Measurements from ENCODE around the gene KCNH1. TPM values are rescaled to one million over a fixed set of nuclear protein-coding genes. Genes with fewer than 3 reads are reported as not detected.

KCNH1 gene
- total and polyA plus RNA-seq, 5 donors, result 0.02 TPM; not detected in 4

DNA sequence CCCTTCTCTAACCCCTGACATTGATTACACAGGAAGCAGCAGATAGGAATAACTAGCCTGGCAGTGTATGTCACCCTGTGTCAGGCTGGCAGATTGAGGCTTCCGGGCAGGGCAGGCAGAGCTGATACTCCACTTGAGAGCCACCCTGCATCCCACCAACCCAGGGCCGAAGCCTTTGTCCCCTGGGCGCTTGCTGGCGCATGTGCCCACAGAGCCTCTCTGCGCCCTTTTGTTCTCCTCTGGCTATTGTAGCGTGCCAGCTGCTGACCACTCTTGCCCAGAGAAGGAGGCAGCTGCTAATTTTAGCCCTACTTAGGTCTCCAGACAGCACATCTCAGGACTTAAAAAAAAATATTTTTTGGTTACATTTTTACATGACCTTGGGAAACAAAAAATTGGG lies 500.3 kb downstream of the KCNH1 start:
- Histone ChIP-seq H3K27me3 (ENCODE audit: control insufficient read depth, insufficient read depth) (no peaks in the 10 kb centered on the region), H3K9me3 (ENCODE audit: control insufficient read depth, low read length) (no peaks in the 10 kb centered on the region), H3K27ac (ENCODE audit: low read length) (peak overlapping the region; percentile 9), H3K4me1 (ENCODE audit: control insufficient read depth, insufficient read depth, low read length) (peaks cover 6% of the 10 kb centered on the region), H3K4me3 (ENCODE audit: low read length) (no peak overlapping the region)
- DNase-seq (peak in 2 of 3 donors; percentile 44 to 46), ATAC-seq (peak; percentile 61 to 66)
- intact Hi-C loops (cut with DNase I), result no loop called here
- WGBS, result 57% methylated on average over 6 of the region's 6 CpGs

DNA sequence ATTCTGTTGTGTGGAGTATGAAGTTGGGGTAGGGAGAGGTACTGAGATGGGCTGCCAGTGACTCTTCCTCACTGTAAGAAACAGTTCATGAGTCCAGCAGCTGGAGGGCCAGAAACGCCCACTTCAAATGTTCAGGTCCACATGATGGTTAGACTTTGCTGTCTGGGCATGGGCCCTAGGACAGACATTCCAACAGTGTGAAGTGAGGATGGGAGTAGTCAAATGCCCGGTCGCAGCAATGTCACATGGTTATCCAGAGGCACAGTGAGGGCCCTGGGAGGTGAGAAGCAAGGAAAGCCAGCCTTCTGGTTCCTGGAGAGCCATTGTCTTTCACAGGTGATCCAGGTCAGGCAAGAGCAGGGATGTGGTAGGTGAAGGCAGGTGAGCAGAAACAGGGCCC lies 500.8 kb downstream of the KCNH1 start:
- intact Hi-C loops (cut with DNase I), result no loop called here
- Histone ChIP-seq H3K4me1 (ENCODE audit: control insufficient read depth, insufficient read depth, low read length) (peaks cover 6% of the 10 kb centered on the region), H3K4me3 (ENCODE audit: low read length) (no peak overlapping the region), H3K27ac (ENCODE audit: low read length) (peak overlapping the region; percentile 9), H3K27me3 (ENCODE audit: control insufficient read depth, insufficient read depth) (no peaks in the 10 kb centered on the region), H3K9me3 (ENCODE audit: control insufficient read depth, low read length) (no peaks in the 10 kb centered on the region)
- ATAC-seq (peak; percentile 19 to 27), DNase-seq (no peak)
- 75% methylated on average over 3 of the region's 3 CpGs for WGBS

DNA sequence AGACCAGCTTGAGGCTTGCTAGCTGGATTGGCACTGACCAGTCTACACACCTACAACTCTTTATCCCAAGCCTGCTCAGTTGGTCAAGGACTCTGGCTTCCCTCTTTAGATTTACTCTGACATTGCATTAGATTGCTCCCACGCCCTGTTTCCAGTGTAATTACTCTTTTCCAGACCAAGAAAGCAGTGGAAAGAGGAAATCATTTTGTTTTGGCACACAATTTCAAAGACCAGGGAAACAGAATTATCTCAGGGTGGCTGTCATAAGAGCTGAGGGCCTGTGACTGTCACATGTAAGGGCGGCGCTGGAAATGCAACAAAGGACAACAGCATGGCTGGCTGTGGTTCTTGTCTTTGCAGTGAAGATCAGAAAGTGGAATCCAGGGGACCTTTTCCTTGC lies 502.5 kb downstream of the KCNH1 start:
- Histone ChIP-seq H3K27me3 (ENCODE audit: control insufficient read depth, insufficient read depth) (no peaks in the 10 kb centered on the region), H3K27ac (ENCODE audit: low read length) (peak overlapping the region; percentile 48), H3K4me3 (ENCODE audit: low read length) (no peak overlapping the region), H3K4me1 (ENCODE audit: control insufficient read depth, insufficient read depth, low read length) (peaks cover 6% of the 10 kb centered on the region), H3K9me3 (ENCODE audit: control insufficient read depth, low read length) (no peaks in the 10 kb centered on the region)
- intact Hi-C loops (cut with DNase I), result no loop called here
- DNase-seq, result no peak
- 66% methylated on average over 3 of the region's 3 CpGs for WGBS
- peak; percentile 20 to 57 for ATAC-seq

DNA sequence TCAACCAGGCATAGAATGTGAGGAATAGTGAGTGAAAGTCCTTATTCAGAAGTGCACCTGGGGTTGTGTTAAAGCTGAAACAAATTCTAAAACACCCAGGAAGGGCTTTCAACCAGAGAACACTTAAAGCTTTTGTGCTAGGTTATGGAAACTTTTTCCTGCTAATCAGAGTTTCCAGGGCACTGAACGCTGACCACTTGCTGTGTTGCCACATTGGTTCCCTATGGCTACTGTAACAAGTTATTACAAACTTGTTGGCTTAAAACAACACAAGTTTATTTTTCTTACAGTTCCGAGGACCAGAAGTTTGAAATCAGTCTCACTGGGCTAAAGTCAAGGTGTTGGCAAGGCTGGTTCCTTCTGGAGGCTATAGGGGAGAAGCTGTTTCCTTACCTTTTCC lies 504.7 kb downstream of the KCNH1 start:
- Histone ChIP-seq H3K9me3 (ENCODE audit: control insufficient read depth, low read length) (no peaks in the 10 kb centered on the region), H3K4me1 (ENCODE audit: control insufficient read depth, insufficient read depth, low read length) (peaks cover 6% of the 10 kb centered on the region), H3K4me3 (ENCODE audit: low read length) (no peak overlapping the region), H3K27ac (ENCODE audit: low read length) (no peak overlapping the region), H3K27me3 (ENCODE audit: control insufficient read depth, insufficient read depth) (no peaks in the 10 kb centered on the region)
- ATAC-seq, result no peak
- DNase-seq, result no peak
- intact Hi-C loops (cut with DNase I), result no loop called here
- WGBS, result 91% methylated on average over 2 of the region's 2 CpGs

DNA sequence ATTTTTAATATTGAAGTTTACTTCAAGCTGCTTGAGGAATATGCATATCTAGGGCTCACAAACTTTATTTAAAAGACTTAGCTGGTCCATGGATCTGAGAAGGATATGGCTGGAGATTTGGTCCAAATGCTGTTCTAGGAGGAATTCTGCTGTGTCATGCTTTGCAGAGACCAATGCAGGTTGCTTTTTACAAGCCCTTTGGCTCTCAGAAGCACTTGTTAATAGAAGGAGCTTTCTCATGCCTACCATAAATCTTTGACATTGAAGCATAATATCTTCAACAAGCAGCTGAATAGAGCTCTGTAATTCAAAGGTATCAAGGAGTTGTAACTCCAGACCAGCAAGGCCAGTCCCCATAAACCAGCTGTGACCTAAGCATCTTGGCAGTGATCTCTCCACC lies 506.2 kb downstream of the KCNH1 start:
- no peak overlapping the region for H3K4me3 ChIP-seq (ENCODE audit: low read length)
- ATAC-seq, result no peak
- intact Hi-C loops (cut with DNase I), result no loop called here

More for the DNA sequence above, 506.2 kb downstream of the KCNH1 start:
- no peaks in the 10 kb centered on the region for H3K9me3 ChIP-seq (ENCODE audit: control insufficient read depth, low read length)
- DNase-seq, result no peak
- no peaks in the 10 kb centered on the region for H3K4me1 ChIP-seq (ENCODE audit: control insufficient read depth, insufficient read depth, low read length)
- H3K27me3 ChIP-seq (ENCODE audit: control insufficient read depth, insufficient read depth), result no peaks in the 10 kb centered on the region
- no peak overlapping the region for H3K27ac ChIP-seq (ENCODE audit: low read length)

Other genes with a start within 250 kb of the KCNH1 start
- 10 to 100 TPM; 40.5 to 49.0 (median 44.0) TPM for gene RCOR3, start 125.2 kb upstream of the KCNH1 start, total RNA-seq
- gene RCOR3, start 125.2 kb upstream of the KCNH1 start, polyA plus RNA-seq, result 21.9 TPM
- gene TRAF5, start 192.7 kb upstream of the KCNH1 start, total RNA-seq, result 1 to 10 TPM; 2.5 to 4.3 (median 3.0) TPM
- gene TRAF5, start 192.7 kb upstream of the KCNH1 start, polyA plus RNA-seq, result 2.6 TPM

Measured in right cardiac atrium (tissue), 5 donors.